Measurements from ENCODE around the gene SCT.
"Not testable (repeated sequence)": the region's sequence is repeated elsewhere in the genome, so short reads cannot be mapped to it uniquely, and the experiment has no call there.

SCT gene

GRCh38 chr11:626475-627307 lies at the start of gene SCT:
Gene SCT (minus strand): TSS chr11:627181. CDS start chr11:627143, 38 bp downstream.
- no peak for DNase-seq (ENCODE audit: low spot score)

GRCh38 chr11:674406-674805 lies 47.4 kb upstream of the SCT start:
- no peak for DNase-seq (ENCODE audit: low spot score)

GRCh38 chr11:673866-674265 lies 46.9 kb upstream of the SCT start:
- DNase-seq (ENCODE audit: low spot score), result no peak

DNA sequence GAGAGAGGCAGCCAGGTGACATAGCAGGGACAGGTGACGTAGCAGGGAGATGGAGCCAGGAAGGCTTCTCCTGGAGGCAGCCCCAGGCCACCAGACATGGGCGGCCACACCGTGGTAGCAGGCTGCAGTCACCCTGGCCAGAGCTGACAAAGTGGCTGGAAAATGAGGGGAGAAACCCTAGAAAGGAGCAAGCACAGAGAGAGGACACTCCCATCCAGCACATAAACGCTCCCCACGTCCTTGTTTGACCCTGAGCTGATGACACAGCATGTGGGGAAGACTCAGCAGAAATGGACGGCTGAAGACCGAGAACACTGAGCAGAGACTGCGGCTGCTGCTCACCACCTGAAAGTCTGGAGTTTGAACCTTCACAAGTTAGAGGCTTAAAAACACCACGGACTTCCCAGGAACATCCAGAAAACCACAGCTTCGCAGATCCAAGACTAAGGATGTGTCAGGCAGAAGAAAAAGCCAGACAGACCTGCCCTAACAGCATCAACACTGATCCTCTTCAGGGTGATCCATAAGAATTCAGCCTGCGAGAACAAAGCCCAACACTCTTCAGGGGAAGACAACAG lies 38.8 kb upstream of the SCT start:
- no peak for DNase-seq (ENCODE audit: low spot score)

GRCh38 chr11:665062-665703 lies 38.2 kb upstream of the SCT start:
- DNase-seq (ENCODE audit: low spot score), result no peak

DNA sequence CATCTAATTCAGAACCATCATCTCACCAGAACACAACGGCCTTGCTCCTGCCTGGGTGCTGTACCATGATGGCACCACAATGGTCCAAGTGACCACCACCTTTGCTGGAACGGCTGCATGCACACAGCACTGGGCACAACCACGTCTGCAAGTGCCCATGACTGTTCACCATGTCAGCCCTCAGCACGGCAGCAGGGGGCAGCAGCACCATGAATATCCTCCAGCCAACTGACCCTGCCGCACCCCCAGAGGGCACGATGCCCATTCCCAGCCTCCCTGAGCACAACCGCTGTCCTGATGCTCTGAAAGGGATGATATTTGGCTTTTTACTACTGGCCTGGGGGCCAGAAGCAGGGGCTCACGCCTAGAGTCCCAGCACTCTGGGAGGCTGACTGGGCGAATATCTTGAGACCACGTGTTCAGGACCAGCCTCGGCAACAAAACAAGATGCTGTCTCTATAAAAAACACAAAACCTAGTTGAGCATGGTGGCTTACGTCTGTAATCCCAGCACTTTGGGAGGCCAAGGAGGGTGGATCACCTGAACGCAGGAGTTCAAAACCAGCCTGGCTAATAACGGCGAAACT lies 35.8 kb upstream of the SCT start:
- DNase-seq (ENCODE audit: low spot score), result peak; percentile 32

DNA sequence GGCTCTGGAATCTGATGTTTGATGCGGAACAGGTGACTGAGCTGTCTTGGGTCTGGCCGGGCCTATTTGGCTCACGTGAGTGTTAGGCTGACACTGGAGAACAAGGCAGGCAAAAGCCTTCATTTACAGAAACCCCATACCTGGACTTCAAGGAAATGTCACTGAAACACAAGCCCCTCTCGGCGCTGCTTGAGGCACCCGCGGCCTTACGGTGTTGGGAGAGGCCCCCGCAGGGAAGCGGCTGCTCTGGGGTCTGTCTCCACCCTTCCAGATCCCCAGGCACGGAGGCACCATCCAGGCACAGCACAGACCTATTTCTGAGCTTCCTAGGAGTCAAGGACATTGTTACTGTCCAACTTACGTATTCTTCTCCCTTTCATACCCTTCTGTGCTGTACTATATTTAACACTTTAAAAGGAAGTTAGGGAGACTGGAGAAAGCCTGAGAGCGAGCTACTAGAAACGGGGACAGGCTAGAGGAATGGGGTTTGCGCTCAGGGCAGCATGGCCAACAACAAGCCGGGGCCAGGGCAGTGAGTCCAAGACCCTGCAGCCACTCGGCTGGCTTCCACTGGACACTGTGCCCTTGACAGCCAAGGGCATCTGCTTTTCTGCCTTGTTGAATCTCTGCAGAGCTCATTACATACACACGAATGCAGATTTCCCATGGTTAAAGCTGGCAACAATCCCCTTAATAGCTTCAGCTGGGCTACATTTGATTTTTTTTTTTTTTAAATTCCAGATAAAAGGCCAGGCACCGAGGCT lies 33.9 kb upstream of the SCT start:
- DNase-seq (ENCODE audit: low spot score), result no peak

DNA sequence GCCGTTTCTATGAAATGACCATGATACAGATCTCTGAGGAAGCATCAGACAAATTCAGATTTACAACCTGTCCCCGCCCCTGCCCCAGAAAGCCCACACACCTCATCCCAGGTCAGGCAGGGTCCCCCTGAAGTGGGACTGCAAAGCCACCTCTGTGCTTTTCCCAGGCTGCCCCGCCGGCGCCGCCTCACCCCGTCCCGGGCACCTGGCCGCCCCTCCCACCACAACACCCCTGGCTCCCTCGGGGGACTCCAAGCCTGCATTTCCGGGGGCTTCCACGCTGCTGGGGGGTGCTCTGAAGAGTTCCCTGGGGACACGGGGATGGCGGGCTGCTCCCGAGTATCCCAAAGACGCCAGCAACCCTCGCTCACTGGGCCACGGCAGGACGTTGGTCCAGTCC lies 33.3 kb upstream of the SCT start:
- DNase-seq (ENCODE audit: low spot score), result no peak

DNA sequence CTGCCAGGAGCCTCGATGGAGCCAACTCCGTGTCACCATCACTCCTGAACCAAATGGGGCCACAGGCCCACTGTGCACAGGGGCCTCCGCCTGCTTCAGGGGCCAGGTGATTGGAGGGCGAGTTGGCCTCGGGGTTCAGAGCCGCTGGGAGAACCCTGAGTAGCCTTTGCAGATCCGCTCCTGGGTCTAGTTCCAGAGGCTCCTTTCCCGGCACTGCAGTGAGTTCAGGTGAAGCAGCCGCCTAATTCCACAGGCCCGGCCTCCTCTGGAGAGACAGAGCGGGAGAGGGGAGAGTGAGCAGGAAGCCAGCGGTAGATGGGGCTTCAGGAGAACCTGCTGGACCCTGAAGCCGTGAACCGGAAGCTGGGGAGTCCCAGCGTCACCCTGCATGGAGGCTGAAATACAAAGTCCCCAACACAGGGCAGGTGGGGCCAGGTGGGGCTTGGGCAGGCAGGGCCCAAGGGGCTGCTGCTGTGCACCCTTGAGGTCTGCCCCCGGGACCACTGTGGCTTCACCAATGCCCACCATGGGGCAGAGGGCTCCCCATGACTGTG lies 32.6 kb upstream of the SCT start:
- no peak for DNase-seq (ENCODE audit: low spot score)

DNA sequence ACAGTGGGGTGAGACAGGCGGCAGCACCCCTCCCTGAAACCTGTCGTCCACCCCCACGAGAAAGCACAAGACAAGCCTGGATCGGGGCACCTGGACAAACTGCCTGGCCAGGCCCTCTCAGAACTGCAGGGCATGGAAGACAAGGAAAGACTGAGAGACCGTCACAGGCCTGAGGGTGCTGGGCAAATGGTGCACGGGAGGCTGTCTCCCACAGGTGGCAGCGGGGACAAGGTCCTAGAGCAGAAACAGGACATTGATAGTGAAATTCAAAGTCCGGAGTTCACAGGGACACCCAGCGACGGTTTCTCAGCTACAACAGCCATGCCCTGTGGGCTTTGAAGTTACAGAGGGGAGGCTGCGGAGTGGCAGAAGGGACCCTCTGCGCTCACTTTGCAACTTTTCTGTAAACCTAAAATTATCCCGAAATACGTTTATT lies 30.7 kb upstream of the SCT start:
- DNase-seq (ENCODE audit: low spot score), result no peak

- DNase-seq (ENCODE audit: low spot score), result no peak
Observed at GRCh38 chr11:656866-657265, 29.9 kb upstream of the SCT start.

- no peak for DNase-seq (ENCODE audit: low spot score)
Observed at GRCh38 chr11:656426-656825, 29.4 kb upstream of the SCT start.

GRCh38 chr11:655036-655726 lies 28.2 kb upstream of the SCT start:
- no peak for DNase-seq (ENCODE audit: low spot score)

DNA sequence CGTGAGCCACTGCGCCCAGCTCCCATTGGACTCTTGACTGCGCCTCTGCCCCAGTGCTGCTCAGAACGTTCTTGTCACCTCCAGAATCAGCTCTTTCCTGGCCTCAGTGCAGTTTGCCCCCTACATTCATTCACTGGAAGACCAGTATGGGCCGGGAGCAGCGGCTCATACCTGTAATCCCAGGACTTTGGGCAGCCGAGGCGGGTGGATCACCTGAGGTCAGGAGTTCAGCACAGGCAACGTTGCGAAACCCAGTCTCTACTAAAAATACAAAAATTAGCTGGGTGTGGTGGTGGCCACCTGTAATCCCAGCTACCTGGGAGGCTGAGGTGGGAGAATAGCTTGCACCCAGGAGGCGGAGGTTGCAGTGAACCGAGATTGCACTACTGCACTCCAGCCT lies 27.5 kb upstream of the SCT start:
- not testable (repeated sequence) for DNase-seq (ENCODE audit: low spot score)

DNA sequence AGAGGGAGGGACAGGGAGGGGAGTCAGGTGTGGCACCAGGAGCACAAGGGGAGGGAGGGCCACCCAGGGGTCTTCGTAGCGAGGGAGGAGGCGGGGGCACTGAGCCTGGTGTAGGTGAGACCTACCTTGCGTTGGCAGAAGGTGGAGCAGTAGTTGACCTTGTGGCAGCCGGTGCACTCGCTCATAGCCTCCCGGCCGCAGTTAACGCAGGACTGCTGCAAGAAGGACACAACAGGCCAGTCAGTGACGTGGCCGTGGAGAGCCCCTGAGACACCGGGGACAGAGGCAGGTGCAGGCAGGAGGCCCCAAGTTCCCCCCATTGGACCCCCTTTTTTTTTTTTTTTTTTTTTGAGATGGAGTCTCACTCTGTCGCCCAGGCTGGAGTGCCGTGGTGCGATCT lies 26.9 kb upstream of the SCT start:
- DNase-seq (ENCODE audit: low spot score), result no peak

DNA sequence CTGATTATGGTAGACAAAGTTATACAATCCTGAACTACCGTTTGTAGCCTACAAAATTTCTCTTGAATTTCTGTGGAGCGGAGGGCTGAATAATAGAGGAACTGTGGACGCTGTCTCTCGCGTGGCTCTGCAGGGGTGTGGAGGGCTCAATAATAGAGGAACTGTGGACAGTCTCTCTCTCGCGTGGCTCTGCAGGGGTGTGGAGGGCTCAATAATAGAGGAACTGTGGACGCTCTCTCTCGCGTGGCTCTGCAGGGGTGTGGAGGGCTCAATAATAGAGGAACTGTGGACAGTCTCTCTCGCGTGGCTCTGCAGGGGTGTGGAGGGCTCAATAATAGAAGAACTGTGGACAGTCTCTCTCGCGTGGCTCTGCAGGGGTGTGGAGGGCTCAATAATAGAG lies 26.2 kb upstream of the SCT start:
- not testable (repeated sequence) for DNase-seq (ENCODE audit: low spot score)

DNA sequence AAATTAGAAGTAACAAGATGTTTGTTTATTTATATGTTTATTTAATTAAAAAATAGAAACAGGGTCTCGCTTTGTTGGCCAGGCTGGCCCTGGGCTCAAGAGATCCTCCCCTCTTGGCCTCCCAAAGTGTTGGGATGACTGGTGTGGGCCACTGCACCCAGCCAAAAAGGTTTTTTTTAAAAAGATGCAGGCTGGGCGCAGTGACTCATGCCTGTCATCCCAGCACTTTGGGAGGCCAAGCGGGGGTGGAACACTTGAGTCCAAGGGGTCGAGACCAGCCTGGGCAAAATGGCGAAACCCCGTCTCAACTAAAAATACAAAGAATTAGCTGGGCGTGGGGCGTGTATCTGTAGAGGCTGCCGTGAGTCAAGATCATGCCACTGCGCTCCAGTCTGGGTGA lies 23.5 kb upstream of the SCT start:
- DNase-seq (ENCODE audit: low spot score), result no peak

- DNase-seq (ENCODE audit: low spot score), result not testable (repeated sequence)
Observed at GRCh38 chr11:647672-648158, 20.7 kb upstream of the SCT start.

DNA sequence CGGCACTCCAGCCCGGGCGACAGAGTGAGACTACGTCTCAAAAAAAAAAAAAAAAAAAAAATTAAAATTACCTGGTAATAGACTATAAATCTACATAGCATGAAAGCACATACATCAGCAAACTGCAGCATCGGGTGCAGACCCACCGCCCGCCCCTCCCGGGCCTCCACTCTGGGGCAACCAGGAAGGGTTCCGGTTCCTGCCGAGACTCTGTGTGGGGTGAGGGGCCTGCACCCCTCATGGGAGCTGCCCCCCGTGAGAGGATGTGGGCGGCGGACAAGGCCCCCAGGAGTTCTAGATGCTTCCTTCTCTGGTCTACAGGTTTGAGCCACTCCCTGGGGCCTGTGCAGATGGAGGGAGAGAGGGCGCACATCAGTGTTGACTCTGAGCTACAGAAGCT lies 19.2 kb upstream of the SCT start:
- no peak for DNase-seq (ENCODE audit: low spot score)

GRCh38 chr11:645536-645935 lies 18.6 kb upstream of the SCT start:
- no peak for DNase-seq (ENCODE audit: low spot score)

Data from CD4-positive, alpha-beta T cell treated with Interleukin-2 at 100 ng/mL for 4 hours (primary cell).